GM12878 (cell line): ENCODE data around the gene CORO7. TPM values are rescaled to one million over a fixed set of nuclear protein-coding genes. Genes with fewer than 3 reads are reported as not detected.
A peak's percentile ranks its signal among the peaks of the same experiment; 100 is the strongest.

Experiments used
- CBX5 ChIP-seq: sonication (generic); IDR thresholded peaks from 2 replicates; pipeline ENCODE4 v1.6.1; 2016; ENCODE audit warnings: low read depth, moderate library complexity, mild to moderate bottlenecking, inconsistent platforms
- CEBPB ChIP-seq, 2 experiments: fragments of 150-350 bp in 1 of 2; IDR thresholded peaks; 2 replicates each; pipeline ENCODE4 v1.6.1; 2012 to 2014; ENCODE audit warnings: low read depth in 2 of 2, low read length in 2 of 2, borderline replicate concordance in 1 of 2, inconsistent platforms in 1 of 2
- CUX1 ChIP-seq: IDR thresholded peaks from 2 replicates; pipeline ENCODE4 v1.6.1; 2012; ENCODE audit warnings: improper control_type of control experiment, low read depth, low read length; ENCODE audit not compliant: insufficient replicate concordance
- EP300 ChIP-seq, 2 experiments: fragments of 150-350 bp in 1 of 2; IDR thresholded peaks; 2 replicates each; pipeline ENCODE4 v1.6.1; 2011 to 2012; ENCODE audit warnings: low read depth in 2 of 2, low read length in 2 of 2, borderline replicate concordance in 1 of 2, improper control_type of control experiment in 1 of 2, inconsistent platforms in 1 of 2; ENCODE audit not compliant: control insufficient read depth in 1 of 2
- ESRRA ChIP-seq: IDR thresholded peaks from 2 replicates; pipeline ENCODE4 v1.6.1; 2012; ENCODE audit warnings: mild to moderate bottlenecking, low read length, improper control_type of control experiment
- FOXK2 ChIP-seq: fragments of 450-650 bp; IDR thresholded peaks from 2 replicates; pipeline ENCODE4 v1.6.1; 2017; ENCODE audit warnings: mild to moderate bottlenecking, moderate library complexity
- JUND ChIP-seq: IDR thresholded peaks from 2 replicates; pipeline ENCODE4 v1.6.1; 2012; ENCODE audit warnings: low read depth, mild to moderate bottlenecking, low read length, improper control_type of control experiment, moderate library complexity
- MTA2 ChIP-seq: fragments of 450-650 bp; IDR thresholded peaks from 2 replicates; pipeline ENCODE4 v1.6.1; 2016; ENCODE audit warnings: low read depth, mild to moderate bottlenecking, moderate library complexity
- NR2C2 ChIP-seq: IDR thresholded peaks from 2 replicates; pipeline ENCODE4 v1.6.1; 2011; ENCODE audit warnings: borderline replicate concordance, low read depth; ENCODE audit not compliant: control insufficient read depth, insufficient read length
- RAD21 ChIP-seq: IDR thresholded peaks from 2 replicates; pipeline ENCODE4 v1.6.1; 2011; ENCODE audit warnings: mild to moderate bottlenecking, low read depth, low read length, moderate library complexity; ENCODE audit not compliant: insufficient read depth
- RB1 ChIP-seq: fragments of 450-650 bp; formaldehyde crosslinking; IDR thresholded peaks from 2 replicates; pipeline ENCODE4 v1.6.1; 2017; ENCODE audit warnings: mild to moderate bottlenecking, borderline replicate concordance
- RCOR1 ChIP-seq: conservative IDR thresholded peaks from 2 replicates; pipeline ENCODE4 v1.6.1; 2012; ENCODE audit warnings: low read depth, low read length, improper control_type of control experiment
- STAT3 ChIP-seq: IDR thresholded peaks from 2 replicates; pipeline ENCODE4 v1.6.1; 2011; ENCODE audit warnings: low read depth, low read length, improper control_type of control experiment
- TARDBP ChIP-seq: IDR thresholded peaks from 2 replicates; pipeline ENCODE4 v1.6.1; 2016; ENCODE audit warnings: borderline replicate concordance
- TCF3 ChIP-seq: IDR thresholded peaks from 2 replicates; pipeline ENCODE4 v1.6.1; 2012; ENCODE audit warnings: low read depth, mild to moderate bottlenecking, low read length, borderline replicate concordance; ENCODE audit not compliant: insufficient read depth
- USF2 ChIP-seq: IDR thresholded peaks from 2 replicates; pipeline ENCODE4 v1.6.1; 2011; ENCODE audit warnings: low read depth, low read length, improper control_type of control experiment, borderline replicate concordance
- ZBED1 ChIP-seq: IDR thresholded peaks from 2 replicates; pipeline ENCODE4 v1.6.1; 2016; ENCODE audit warnings: borderline replicate concordance
- ZNF217 ChIP-seq: fragments of 450-650 bp; IDR thresholded peaks from 2 replicates; pipeline ENCODE4 v1.6.1; 2017; ENCODE audit warnings: antibody characterized with exemption, mild to moderate bottlenecking
- ZNF274 ChIP-seq: IDR thresholded peaks from one replicate; pipeline ENCODE4 v1.8.0; 2011; ENCODE audit not compliant: insufficient read length, insufficient read depth
- polyA plus RNA-seq, 11 experiments: library from polyadenylated mRNA; depleted of rRNA in 4 of 11; unstranded in 6 of 11; stranded (reverse) in 5 of 11; fragments of >200 nt; fragmentation: Nextera tagmentation in 4 of 11; fragmentation: Illumina TruSeq in 1 of 11; extraction: Ambion mirVana in 4 of 11; extraction: Trizol in 1 of 11; gene quantifications; 1 replicate in 1 of 11; 2 replicates in 10 of 11; pipeline versions ENCODE4 v1.2.1 to v1.2.3, GENCODE V29; 2011 to 2016; ENCODE audit warnings: inconsistent platforms in 2 of 11, missing spikeins in 2 of 11, low read depth in 1 of 11
- total RNA-seq, 4 experiments: library from RNA; depleted of rRNA in 3 of 4; stranded (reverse); fragments of >200 nt in 3 of 4; fragmentation: Illumina TruSeq in 1 of 4; extraction: Trizol in 1 of 4; gene quantifications; 2 replicates each; pipeline versions ENCODE4 v1.2.1 to v1.2.3, GENCODE V29; 2013 to 2021
- TF ChIP-seq, protein P1 (sequence below): fragments of 450-650 bp; IDR thresholded peaks from 2 replicates; pipeline ENCODE4 v1.6.1; 2017; ENCODE audit warnings: mild to moderate bottlenecking
- TF ChIP-seq, protein P2 (sequence below): IDR thresholded peaks from 2 replicates; pipeline ENCODE4 v1.6.1; 2011; ENCODE audit warnings: borderline replicate concordance, low read depth, mild to moderate bottlenecking, moderate library complexity, mixed read lengths, low read length; ENCODE audit not compliant: insufficient read depth; ENCODE audit errors: extremely low read length

CORO7 gene
- total and polyA plus RNA-seq, 10 of the 15 experiments (the other 5 are each of a cell fraction or from before 2014, with no cell fraction given) = 0.64 to 89.2 (median 43.7) TPM

GRCh38 chr16:4307215-4308037, 109.0 kb downstream of the CORO7 start (continued):
- TF ChIP-seq, protein P1, sequence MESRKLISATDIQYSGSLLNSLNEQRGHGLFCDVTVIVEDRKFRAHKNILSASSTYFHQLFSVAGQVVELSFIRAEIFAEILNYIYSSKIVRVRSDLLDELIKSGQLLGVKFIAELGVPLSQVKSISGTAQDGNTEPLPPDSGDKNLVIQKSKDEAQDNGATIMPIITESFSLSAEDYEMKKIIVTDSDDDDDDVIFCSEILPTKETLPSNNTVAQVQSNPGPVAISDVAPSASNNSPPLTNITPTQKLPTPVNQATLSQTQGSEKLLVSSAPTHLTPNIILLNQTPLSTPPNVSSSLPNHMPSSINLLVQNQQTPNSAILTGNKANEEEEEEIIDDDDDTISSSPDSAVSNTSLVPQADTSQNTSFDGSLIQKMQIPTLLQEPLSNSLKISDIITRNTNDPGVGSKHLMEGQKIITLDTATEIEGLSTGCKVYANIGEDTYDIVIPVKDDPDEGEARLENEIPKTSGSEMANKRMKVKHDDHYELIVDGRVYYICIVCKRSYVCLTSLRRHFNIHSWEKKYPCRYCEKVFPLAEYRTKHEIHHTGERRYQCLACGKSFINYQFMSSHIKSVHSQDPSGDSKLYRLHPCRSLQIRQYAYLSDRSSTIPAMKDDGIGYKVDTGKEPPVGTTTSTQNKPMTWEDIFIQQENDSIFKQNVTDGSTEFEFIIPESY = no peak
- TF ChIP-seq EP300 (IDR thresholded peaks at IDR 0.05; ENCODE audit: borderline replicate concordance in 1 of 2, control insufficient read depth in 1 of 2, low read depth in 2 of 2, low read length in 2 of 2) = no peak
- TF ChIP-seq NR2C2 = no peak
- TF ChIP-seq CUX1 = no peak
- TF ChIP-seq STAT3 = no peak
- TF ChIP-seq, protein P2, sequence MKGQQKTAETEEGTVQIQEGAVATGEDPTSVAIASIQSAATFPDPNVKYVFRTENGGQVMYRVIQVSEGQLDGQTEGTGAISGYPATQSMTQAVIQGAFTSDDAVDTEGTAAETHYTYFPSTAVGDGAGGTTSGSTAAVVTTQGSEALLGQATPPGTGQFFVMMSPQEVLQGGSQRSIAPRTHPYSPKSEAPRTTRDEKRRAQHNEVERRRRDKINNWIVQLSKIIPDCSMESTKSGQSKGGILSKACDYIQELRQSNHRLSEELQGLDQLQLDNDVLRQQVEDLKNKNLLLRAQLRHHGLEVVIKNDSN = no peak
- no peak for TF ChIP-seq FOXK2
- no peak for TF ChIP-seq RAD21
- no peak for TF ChIP-seq CEBPB (IDR thresholded peaks at IDR 0.05; ENCODE audit: borderline replicate concordance in 1 of 2, low read depth in 2 of 2, low read length in 2 of 2)
- no peak for TF ChIP-seq ESRRA
- no peak for TF ChIP-seq TCF3
- TF ChIP-seq TARDBP = no peak
- TF ChIP-seq USF2 = peak; percentile 40
- TF ChIP-seq ZBED1 = peak; percentile 99; the same call in 1 of the 2 replicates
- TF ChIP-seq JUND = no peak; the same call in 1 of the 2 replicates
- no peak for TF ChIP-seq MTA2
- no peak for TF ChIP-seq ZNF274
- TF ChIP-seq RB1 = no peak
- peak; percentile 75; the same call in 1 of the 2 replicates for TF ChIP-seq ZNF217
- TF ChIP-seq RCOR1 = no peak
- no peak for TF ChIP-seq CBX5
